Endothelial cell of umbilical vein (primary cell): ENCODE results near the gene RBSN.

Experiments
- EZH2 ChIP-seq: IDR thresholded peaks from 2 replicates; pipeline ENCODE4 v1.6.1; 2012; ENCODE audit warnings: borderline replicate concordance, low read depth, mild to moderate bottlenecking, moderate library complexity, low read length, inconsistent platforms; ENCODE audit not compliant: severe bottlenecking
- FOS ChIP-seq: IDR thresholded peaks from 2 replicates; pipeline ENCODE4 v1.6.1; 2011; ENCODE audit warnings: mild to moderate bottlenecking, low read length, moderate library complexity, borderline replicate concordance; ENCODE audit not compliant: insufficient read depth
- GATA2 ChIP-seq: IDR thresholded peaks from 2 replicates; pipeline ENCODE4 v1.7.0; 2011; ENCODE audit warnings: low read depth, mild to moderate bottlenecking, moderate library complexity, mixed read lengths, low read length; ENCODE audit not compliant: insufficient read length, insufficient read depth
- JUN ChIP-seq: IDR thresholded peaks from 2 replicates; pipeline ENCODE4 v1.6.1; 2011; ENCODE audit warnings: borderline replicate concordance, low read depth; ENCODE audit not compliant: insufficient read length, insufficient read depth
- MYC ChIP-seq: IDR thresholded peaks from one replicate; pipeline ENCODE4 v1.6.1; 2011; ENCODE audit warnings: mild to moderate bottlenecking, low read depth, low read length
- POLR2A ChIP-seq: IDR thresholded peaks from 2 replicates; pipeline ENCODE4 v1.6.1; 2012; ENCODE audit warnings: low read depth, mild to moderate bottlenecking, control low read depth, low read length
- POLR2AphosphoS5 ChIP-seq: IDR thresholded peaks from 2 replicates; pipeline ENCODE4 v1.6.1; 2012; ENCODE audit warnings: low read depth, mild to moderate bottlenecking, control low read depth, low read length, moderate library complexity; ENCODE audit not compliant: insufficient read depth
- TF ChIP-seq, protein P1 (sequence below), 2 donors: IDR thresholded peaks; 1 replicate in 1 of 2; 2 replicates in 1 of 2; pipeline ENCODE4 v1.5.1; 2011; ENCODE audit warnings: low read length in 2 of 2, mild to moderate bottlenecking in 2 of 2, moderate library complexity in 2 of 2, control low read depth in 1 of 2, inconsistent platforms in 1 of 2, low read depth in 1 of 2; ENCODE audit not compliant: insufficient read depth in 1 of 2; ENCODE audit errors: extremely low read depth in 1 of 2
- TF ChIP-seq, protein P2 (sequence below): IDR thresholded peaks from 2 replicates; pipeline ENCODE4 v1.6.1; 2011; ENCODE audit not compliant: insufficient read depth, insufficient read length

DNA sequence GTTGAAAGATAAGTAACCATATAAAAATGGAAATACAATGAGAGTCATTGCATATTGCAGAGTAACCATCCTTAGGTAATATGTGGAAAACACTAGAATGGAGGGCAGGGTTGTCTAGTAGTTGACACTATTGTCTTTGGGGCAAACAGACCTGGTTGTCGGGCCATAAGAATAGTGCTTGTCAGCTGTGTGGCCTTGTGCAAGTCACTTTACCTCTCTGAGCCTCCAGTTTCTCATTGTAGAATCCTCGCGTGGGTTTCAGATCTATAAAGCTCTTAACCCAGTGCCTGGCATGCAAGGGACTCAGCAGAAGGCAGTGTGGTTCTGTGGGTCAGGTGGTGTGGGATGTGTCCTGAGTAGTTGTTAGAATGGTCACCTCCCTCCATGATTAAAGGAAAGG lies 65.8 kb downstream of the RBSN start:
- no peak for TF ChIP-seq EZH2
- TF ChIP-seq POLR2A: no peak
- TF ChIP-seq, protein P1, sequence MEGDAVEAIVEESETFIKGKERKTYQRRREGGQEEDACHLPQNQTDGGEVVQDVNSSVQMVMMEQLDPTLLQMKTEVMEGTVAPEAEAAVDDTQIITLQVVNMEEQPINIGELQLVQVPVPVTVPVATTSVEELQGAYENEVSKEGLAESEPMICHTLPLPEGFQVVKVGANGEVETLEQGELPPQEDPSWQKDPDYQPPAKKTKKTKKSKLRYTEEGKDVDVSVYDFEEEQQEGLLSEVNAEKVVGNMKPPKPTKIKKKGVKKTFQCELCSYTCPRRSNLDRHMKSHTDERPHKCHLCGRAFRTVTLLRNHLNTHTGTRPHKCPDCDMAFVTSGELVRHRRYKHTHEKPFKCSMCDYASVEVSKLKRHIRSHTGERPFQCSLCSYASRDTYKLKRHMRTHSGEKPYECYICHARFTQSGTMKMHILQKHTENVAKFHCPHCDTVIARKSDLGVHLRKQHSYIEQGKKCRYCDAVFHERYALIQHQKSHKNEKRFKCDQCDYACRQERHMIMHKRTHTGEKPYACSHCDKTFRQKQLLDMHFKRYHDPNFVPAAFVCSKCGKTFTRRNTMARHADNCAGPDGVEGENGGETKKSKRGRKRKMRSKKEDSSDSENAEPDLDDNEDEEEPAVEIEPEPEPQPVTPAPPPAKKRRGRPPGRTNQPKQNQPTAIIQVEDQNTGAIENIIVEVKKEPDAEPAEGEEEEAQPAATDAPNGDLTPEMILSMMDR (IDR thresholded peaks at IDR 0.05; ENCODE audit: extremely low read depth in 1 of 2, insufficient read depth in 1 of 2, low read depth in 1 of 2, low read length in 2 of 2): no peak
- TF ChIP-seq POLR2AphosphoS5: no peak
- TF ChIP-seq MYC: no peak
- TF ChIP-seq, protein P2, sequence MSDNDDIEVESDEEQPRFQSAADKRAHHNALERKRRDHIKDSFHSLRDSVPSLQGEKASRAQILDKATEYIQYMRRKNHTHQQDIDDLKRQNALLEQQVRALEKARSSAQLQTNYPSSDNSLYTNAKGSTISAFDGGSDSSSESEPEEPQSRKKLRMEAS: no peak
- TF ChIP-seq GATA2: no peak
- TF ChIP-seq JUN: no peak
- TF ChIP-seq FOS: no peak
